Femur (tissue), 1 donor: ENCODE measurements around the gene CMTM6.
A peak's percentile ranks its signal among the peaks of the same experiment; 100 is the strongest.
"Not testable (repeated sequence)": the region's sequence is repeated elsewhere in the genome, so short reads cannot be mapped to it uniquely, and the experiment has no call there.

ENCODE experiments used
- DNase-seq: peaks from one replicate; pipeline ENCODE4 v3.0.0-alpha.2; 2017

Gene CMTM6

GRCh38 chr3:32463415-32463814 is 39.2 kb downstream of the CMTM6 start:
- not testable (repeated sequence) for DNase-seq

GRCh38 chr3:32462191-32462986 is 40.3 kb downstream of the CMTM6 start:
- DNase-seq: not testable (repeated sequence)

GRCh38 chr3:32460817-32461496 is 41.7 kb downstream of the CMTM6 start:
- DNase-seq: not testable (repeated sequence)

GRCh38 chr3:32460031-32460749 is 42.5 kb downstream of the CMTM6 start:
- peak; percentile 38 for DNase-seq

- DNase-seq: no peak
These were observed 43.2 kb downstream of the CMTM6 start for GRCh38 chr3:32459450-32459849.

GRCh38 chr3:32457971-32458471 is 44.6 kb downstream of the CMTM6 start:
- no peak for DNase-seq

GRCh38 chr3:32456429-32457130 is 46.1 kb downstream of the CMTM6 start:
- DNase-seq: no peak

- no peak for DNase-seq
These were observed 46.8 kb downstream of the CMTM6 start for GRCh38 chr3:32455609-32456428.

GRCh38 chr3:32454731-32455608 is 47.7 kb downstream of the CMTM6 start:
- DNase-seq: no peak

- no peak for DNase-seq
These were observed 48.5 kb downstream of the CMTM6 start for GRCh38 chr3:32454111-32454510.

- DNase-seq: no peak
These were observed 49.3 kb downstream of the CMTM6 start for GRCh38 chr3:32453346-32453745.

- no peak for DNase-seq
These were observed 50.6 kb downstream of the CMTM6 start for GRCh38 chr3:32452009-32452408.

GRCh38 chr3:32450992-32451659 is 51.5 kb downstream of the CMTM6 start:
- DNase-seq: no peak

- no peak for DNase-seq
These were observed 52.2 kb downstream of the CMTM6 start for GRCh38 chr3:32450426-32450825.

GRCh38 chr3:32449691-32450090 is 53.0 kb downstream of the CMTM6 start:
- no peak for DNase-seq

- no peak for DNase-seq
These were observed 53.8 kb downstream of the CMTM6 start for GRCh38 chr3:32448686-32449474.

GRCh38 chr3:32447865-32448400 is 54.7 kb downstream of the CMTM6 start:
- DNase-seq: no peak

GRCh38 chr3:32443478-32443877 is 59.2 kb downstream of the CMTM6 start:
- no peak for DNase-seq

GRCh38 chr3:32442766-32443165 is 59.9 kb downstream of the CMTM6 start:
- DNase-seq: no peak
